K562 (cell line): ENCODE measurements around the gene ZFPM1. TPM values are rescaled to one million over a fixed set of nuclear protein-coding genes. Genes with fewer than 3 reads are reported as not detected.

Source experiments
- ARID3B ChIP-seq: fragments of 250-450 bp; sonication (Bioruptor Pico); IDR thresholded peaks from 2 replicates; pipeline ENCODE4 v1.4.0; 2020; ENCODE audit warnings: borderline replicate concordance
- ATF3 ChIP-seq, 2 experiments: fragments of 450-650 bp in 1 of 2; sonication (generic) in 1 of 2; formaldehyde crosslinking in 1 of 2; IDR thresholded peaks in 1 of 2; conservative IDR thresholded peaks in 1 of 2; 2 replicates each; pipeline versions ENCODE4 v1.6.1 to v1.8.1; 2016 to 2023; ENCODE audit warnings: mild to moderate bottlenecking in 2 of 2, moderate library complexity in 2 of 2, inconsistent platforms in 1 of 2, missing genetic modification reagents in 1 of 2
- ATF7 ChIP-seq: fragments of 450-650 bp; IDR thresholded peaks from 2 replicates; pipeline ENCODE4 v1.7.1; 2014; ENCODE audit warnings: mild to moderate bottlenecking, moderate library complexity
- BDP1 ChIP-seq: IDR thresholded peaks from 3 replicates; pipeline ENCODE4 v1.6.1; 2011; ENCODE audit not compliant: insufficient read length, insufficient read depth
- CC2D1A ChIP-seq: fragments of 450-650 bp; IDR thresholded peaks from 2 replicates; pipeline ENCODE4 v1.6.1; 2017; ENCODE audit warnings: mild to moderate bottlenecking
- CHD1 ChIP-seq: fragments of 200-600 bp; sonication (generic); IDR thresholded peaks from one replicate; pipeline ENCODE4 v1.6.1; 2012; ENCODE audit warnings: mild to moderate bottlenecking, moderate library complexity, low read length, inconsistent platforms
- DMBX1 ChIP-seq: fragments of 250-450 bp; sonication (Bioruptor Pico); IDR thresholded peaks from 2 replicates; pipeline ENCODE4 v1.8.0; 2022; ENCODE audit warnings: inconsistent platforms, mild to moderate bottlenecking, moderate library complexity, borderline replicate concordance
- ETS2 ChIP-seq: IDR thresholded peaks from 2 replicates; pipeline ENCODE4 v1.6.1; 2016; ENCODE audit warnings: borderline replicate concordance, missing genetic modification characterization, mild to moderate bottlenecking, moderate library complexity, missing compliant biosample characterization; ENCODE audit not compliant: poor library complexity, severe bottlenecking
- MCM7 ChIP-seq, 2 experiments: fragments of 450-650 bp; IDR thresholded peaks; 2 replicates each; pipeline ENCODE4 v1.6.1; 2016 to 2018
- NCOR1 ChIP-seq: fragments of 450-650 bp; IDR thresholded peaks from 2 replicates; pipeline ENCODE4 v1.6.1; 2016; ENCODE audit warnings: mild to moderate bottlenecking, moderate library complexity
- PCBP2 ChIP-seq: fragments of 200-400 bp; formaldehyde crosslinking; IDR thresholded peaks from 2 replicates; pipeline ENCODE4 v1.6.1; 2018; ENCODE audit warnings: low read length, low read depth, mild to moderate bottlenecking, moderate library complexity; ENCODE audit not compliant: poor library complexity, severe bottlenecking
- POLR3G ChIP-seq: IDR thresholded peaks from 2 replicates; pipeline ENCODE4 v1.6.1; 2011; ENCODE audit not compliant: insufficient read length, insufficient replicate concordance; ENCODE audit errors: extremely low read depth
- PREB ChIP-seq: sonication (generic); formaldehyde crosslinking; IDR thresholded peaks from 2 replicates; pipeline ENCODE4 v1.8.1; 2023; ENCODE audit warnings: mild to moderate bottlenecking, missing genetic modification reagents
- PTBP1 ChIP-seq: fragments of 200-400 bp; formaldehyde crosslinking; IDR thresholded peaks from 2 replicates; pipeline ENCODE4 v1.6.1; 2017; ENCODE audit warnings: low read depth, low read length
- RBM15 ChIP-seq: fragments of 200-400 bp; formaldehyde crosslinking; IDR thresholded peaks from 2 replicates; pipeline ENCODE4 v1.6.1; 2018; ENCODE audit warnings: mild to moderate bottlenecking, low read length, moderate library complexity; ENCODE audit not compliant: insufficient read depth
- SRSF1 ChIP-seq: fragments of 200-400 bp; formaldehyde crosslinking; IDR thresholded peaks from 2 replicates; pipeline ENCODE4 v1.6.1; 2017; ENCODE audit warnings: mild to moderate bottlenecking, low read depth, low read length, moderate library complexity
- ZBTB17 ChIP-seq: fragments of 450-650 bp; formaldehyde crosslinking; IDR thresholded peaks from 2 replicates; pipeline ENCODE4 v1.4.0; 2020; ENCODE audit warnings: mild to moderate bottlenecking
- ZKSCAN3 ChIP-seq: fragments of 250-450 bp; sonication (Bioruptor Pico); IDR thresholded peaks from 2 replicates; pipeline ENCODE4 v1.4.0; 2020
- ZNF398 ChIP-seq: fragments of 250-450 bp; sonication (Bioruptor Pico); IDR thresholded peaks from 2 replicates; pipeline ENCODE4 v1.8.0; 2021; ENCODE audit warnings: moderate library complexity, mild to moderate bottlenecking, inconsistent platforms
- ZNF644 ChIP-seq: fragments of 200-800 bp; sonication (Bioruptor generic); IDR thresholded peaks from 2 replicates; pipeline ENCODE4 v1.6.1; 2016; ENCODE audit warnings: low read depth, missing genetic modification characterization, missing compliant biosample characterization
- ZNF668 ChIP-seq: fragments of 250-450 bp; sonication (Bioruptor Pico); IDR thresholded peaks from 2 replicates; pipeline ENCODE4 v1.8.0; 2022; ENCODE audit warnings: mild to moderate bottlenecking, inconsistent platforms
- ZNF696 ChIP-seq: fragments of 250-450 bp; sonication (Bioruptor Pico); conservative IDR thresholded peaks from 2 replicates; pipeline ENCODE4 v1.4.0; 2020; ENCODE audit warnings: mild to moderate bottlenecking, moderate library complexity
- ZNF780A ChIP-seq: fragments of 250-450 bp; sonication (Bioruptor Pico); IDR thresholded peaks from 2 replicates; pipeline ENCODE4 v1.5.0; 2021; ENCODE audit warnings: mild to moderate bottlenecking
- polyA plus RNA-seq, 8 experiments: library from polyadenylated mRNA; depleted of rRNA in 4 of 8; stranded (reverse) in 5 of 8; unstranded in 3 of 8; fragments of >200 nt; fragmentation: Nextera tagmentation in 2 of 8; fragmentation: Illumina TruSeq in 1 of 8; extraction: Ambion mirVana in 2 of 8; extraction: Trizol in 1 of 8; gene quantifications; 2 replicates each; pipeline versions ENCODE4 v1.2.1 to v1.2.3, GENCODE V29; 2011 to 2014; ENCODE audit warnings: inconsistent platforms in 1 of 8, missing spikeins in 1 of 8
- total RNA-seq, 7 experiments: library from RNA; depleted of rRNA in 6 of 7; stranded (reverse); fragments of >200 nt in 6 of 7; fragmentation: Illumina TruSeq in 2 of 7; extraction: Trizol in 2 of 7; gene quantifications; 2 replicates each; pipeline versions ENCODE4 v1.2.1 to v1.2.3, GENCODE V29; 2011 to 2021; ENCODE audit warnings: low replicate concordance in 1 of 7

Gene ZFPM1
- total and polyA plus RNA-seq, 9 of the 15 experiments (the other 6 are each of a cell fraction or from before 2014, with no cell fraction given): 0.03 to 35.9 (median 1.4) TPM

- TF ChIP-seq ARID3B (CRISPR knock-in tag): no peak
- no peak for TF ChIP-seq ZNF696 (CRISPR knock-in tag)
- no peak for TF ChIP-seq ZNF398 (CRISPR knock-in tag)
- no peak for TF ChIP-seq NCOR1
- TF ChIP-seq POLR3G: no peak
- TF ChIP-seq ATF7: peak; percentile 56; the same call in 1 of the 2 replicates
- TF ChIP-seq ZBTB17 (CRISPR knock-in tag): no peak
- no peak for TF ChIP-seq MCM7 (IDR thresholded peaks at IDR 0.05)
- TF ChIP-seq ZKSCAN3: no peak
- no peak for TF ChIP-seq SRSF1
- TF ChIP-seq DMBX1 (CRISPR knock-in tag): no peak
- TF ChIP-seq BDP1: no peak
- no peak for TF ChIP-seq CC2D1A
- TF ChIP-seq ETS2 (tag): no peak
- TF ChIP-seq ZNF644 (tag): no peak
- TF ChIP-seq ATF3 (IDR thresholded peaks at IDR 0.05): peak; percentile 71
- TF ChIP-seq ATF3 (CRISPR knock-in tag; conservative IDR thresholded peaks at IDR 0.05): no peak
- no peak for TF ChIP-seq ZNF780A
- no peak for TF ChIP-seq PTBP1
- TF ChIP-seq RBM15: no peak
- TF ChIP-seq PREB: no peak
- no peak for TF ChIP-seq ZNF668
- TF ChIP-seq PCBP2: no peak
- TF ChIP-seq CHD1: no peak
Measured at GRCh38 chr16:88473666-88474534, 20.8 kb downstream of the ZFPM1 start (continued).
